ENCODE data around the gene SPO11.
A peak's percentile ranks its signal among the peaks of the same experiment; 100 is the strongest.

The SPO11 gene

DNA sequence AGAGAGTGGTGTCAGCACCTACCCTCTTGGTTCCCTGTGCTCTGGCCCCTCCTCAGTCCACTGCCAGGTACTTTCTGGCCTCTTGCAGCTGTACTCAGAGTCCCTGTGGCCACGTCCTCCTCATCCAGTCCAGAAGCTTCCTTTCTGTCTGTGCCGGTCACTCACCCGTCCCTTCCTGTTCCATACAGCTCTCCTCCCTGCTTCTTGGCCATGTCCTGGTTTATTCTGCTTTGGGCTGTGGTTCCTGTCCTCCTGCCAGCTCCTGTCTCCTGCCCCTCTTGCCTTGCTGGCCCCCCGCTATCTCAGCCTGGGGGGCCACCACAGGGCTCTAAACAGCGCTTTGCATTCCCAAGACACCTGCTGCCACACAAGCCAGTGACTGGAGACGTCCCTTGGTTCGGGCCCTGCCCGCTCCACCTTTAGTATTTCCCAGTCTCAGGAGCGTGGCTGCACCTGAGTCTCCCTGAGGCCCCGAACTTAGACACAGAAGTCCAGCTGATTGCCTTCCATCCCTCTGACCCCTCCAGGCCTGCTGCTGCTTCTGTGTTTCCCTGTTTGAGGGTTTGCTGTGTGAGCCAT is 46.1 kb downstream of the SPO11 start:
- no peak for DNase-seq (ENCODE audit: low read depth in 2 of 2)

DNA sequence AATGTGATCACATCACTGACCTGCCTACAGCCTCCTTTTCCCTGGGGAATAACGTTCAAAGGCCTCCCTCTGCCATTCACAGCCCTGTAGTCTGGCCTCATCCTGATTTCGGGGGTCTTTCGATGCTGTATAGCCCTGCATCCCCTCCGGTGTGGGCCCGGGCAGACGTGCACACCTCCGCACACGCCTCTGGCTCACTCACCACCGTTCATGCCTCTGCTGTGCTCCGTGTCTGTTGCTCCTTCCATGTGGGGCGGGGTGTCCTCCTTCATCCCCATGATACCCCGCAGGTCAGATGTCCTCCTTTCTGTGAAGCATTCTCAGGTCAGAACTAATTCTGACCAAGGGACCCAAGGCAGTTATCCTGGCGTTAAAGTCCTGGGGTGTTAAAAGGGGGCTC is 47.7 kb downstream of the SPO11 start:
- DNase-seq (ENCODE audit: low read depth in 2 of 2), result no peak

DNA sequence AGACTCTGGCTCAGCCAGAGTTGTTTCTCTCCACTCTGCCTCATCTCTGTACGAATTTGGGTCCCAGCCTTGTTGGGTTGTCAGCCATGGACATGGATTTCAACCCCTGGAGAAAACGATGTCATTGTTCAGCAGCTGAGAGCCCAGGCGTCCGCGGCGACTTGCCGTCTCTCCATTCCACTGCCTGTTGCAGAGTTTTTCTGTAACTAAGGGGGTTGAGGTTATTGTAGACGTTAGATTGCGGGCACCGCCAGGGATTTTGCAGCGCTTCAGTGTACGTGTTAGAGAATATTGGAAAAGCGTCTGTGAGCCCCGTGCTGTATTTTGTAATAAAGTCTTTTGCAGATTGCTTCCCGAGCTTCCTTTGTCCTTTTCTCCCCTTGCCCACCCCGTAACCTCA is 48.5 kb downstream of the SPO11 start:
- DNase-seq (ENCODE audit: low read depth in 2 of 2), result no peak

DNA sequence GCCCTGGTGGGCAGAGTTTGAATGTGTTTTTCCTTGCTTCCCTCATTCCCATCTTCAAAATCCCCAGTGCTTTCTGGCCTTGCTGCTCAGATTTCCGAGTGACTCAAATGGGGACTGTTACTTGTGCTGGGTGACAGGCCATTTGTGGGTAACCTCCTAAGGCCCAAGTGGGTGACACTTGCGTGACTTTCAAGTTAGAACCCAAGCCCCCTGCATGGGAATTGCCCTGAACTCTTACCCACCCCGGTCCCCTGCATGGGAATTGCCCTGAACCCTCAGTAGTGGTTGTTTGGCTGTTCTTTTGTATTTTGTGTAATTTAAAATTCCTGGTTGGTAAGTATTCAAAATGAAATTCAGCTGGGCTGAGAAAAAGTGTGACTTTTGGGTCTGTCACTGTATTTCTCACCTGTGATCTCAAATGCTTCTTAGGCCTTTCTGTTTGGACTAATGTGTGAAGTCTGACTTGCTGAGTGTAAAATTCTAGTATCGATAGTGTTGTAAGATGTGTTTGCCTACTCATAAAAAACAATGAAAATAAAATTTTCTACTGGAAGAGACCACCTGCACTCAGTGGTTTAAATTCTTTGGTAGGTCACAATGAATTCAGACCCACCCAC is 49.2 kb downstream of the SPO11 start:
- no peak for DNase-seq (ENCODE audit: low read depth in 2 of 2)

DNA sequence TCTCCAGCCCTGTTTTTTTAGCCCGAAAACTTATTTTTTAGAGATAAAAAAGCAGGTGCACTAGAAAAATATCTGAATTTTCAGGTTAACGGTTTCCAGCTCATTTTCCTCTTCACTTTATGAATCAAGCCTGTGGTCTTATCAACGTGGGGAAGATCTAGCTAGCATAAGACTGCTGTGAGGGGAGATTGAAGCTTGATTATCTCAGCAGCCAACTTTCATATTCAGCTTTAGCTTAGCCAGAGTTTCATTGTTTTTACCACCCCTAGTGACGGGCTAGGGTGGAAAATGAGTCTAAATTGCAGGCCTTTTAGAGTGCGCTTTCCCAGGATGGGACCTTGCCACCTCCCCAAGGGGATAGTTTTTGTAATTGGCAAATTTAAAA is 49.7 kb downstream of the SPO11 start:
- no peak for DNase-seq (ENCODE audit: low read depth in 2 of 2)

DNA sequence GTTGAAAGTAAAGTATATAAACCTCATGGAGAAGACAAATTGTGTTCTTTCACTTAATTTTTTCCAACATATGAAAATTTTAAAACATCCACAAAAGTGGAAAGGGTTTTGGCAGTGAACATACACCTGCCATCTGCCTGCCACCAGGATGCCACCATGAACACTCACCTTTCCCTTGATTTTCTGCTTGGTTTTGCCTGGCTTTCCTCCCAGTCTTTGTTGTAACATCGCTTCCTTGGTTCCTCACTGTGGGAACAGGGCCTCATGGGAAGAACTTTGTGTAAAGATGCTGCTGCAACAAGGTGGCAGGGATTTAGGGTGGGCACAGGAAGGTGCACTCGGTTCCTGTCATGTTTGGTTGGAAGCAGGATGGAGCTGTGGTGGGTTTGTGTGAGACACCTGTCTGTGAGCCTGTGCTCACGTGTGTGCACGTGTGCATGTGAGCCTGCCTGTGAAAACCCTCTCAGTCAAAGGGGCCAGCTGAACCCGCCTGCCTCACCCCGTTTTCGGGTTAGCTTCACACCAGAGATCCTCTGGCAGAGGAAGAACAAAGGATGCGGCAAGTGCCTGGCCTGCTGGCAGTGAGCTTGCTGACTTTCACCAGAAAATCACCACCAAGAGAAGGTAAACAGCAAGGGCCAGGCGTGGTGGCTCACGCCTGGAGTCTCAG is 50.6 kb downstream of the SPO11 start:
- no peak for DNase-seq (ENCODE audit: low read depth in 2 of 2)

DNA sequence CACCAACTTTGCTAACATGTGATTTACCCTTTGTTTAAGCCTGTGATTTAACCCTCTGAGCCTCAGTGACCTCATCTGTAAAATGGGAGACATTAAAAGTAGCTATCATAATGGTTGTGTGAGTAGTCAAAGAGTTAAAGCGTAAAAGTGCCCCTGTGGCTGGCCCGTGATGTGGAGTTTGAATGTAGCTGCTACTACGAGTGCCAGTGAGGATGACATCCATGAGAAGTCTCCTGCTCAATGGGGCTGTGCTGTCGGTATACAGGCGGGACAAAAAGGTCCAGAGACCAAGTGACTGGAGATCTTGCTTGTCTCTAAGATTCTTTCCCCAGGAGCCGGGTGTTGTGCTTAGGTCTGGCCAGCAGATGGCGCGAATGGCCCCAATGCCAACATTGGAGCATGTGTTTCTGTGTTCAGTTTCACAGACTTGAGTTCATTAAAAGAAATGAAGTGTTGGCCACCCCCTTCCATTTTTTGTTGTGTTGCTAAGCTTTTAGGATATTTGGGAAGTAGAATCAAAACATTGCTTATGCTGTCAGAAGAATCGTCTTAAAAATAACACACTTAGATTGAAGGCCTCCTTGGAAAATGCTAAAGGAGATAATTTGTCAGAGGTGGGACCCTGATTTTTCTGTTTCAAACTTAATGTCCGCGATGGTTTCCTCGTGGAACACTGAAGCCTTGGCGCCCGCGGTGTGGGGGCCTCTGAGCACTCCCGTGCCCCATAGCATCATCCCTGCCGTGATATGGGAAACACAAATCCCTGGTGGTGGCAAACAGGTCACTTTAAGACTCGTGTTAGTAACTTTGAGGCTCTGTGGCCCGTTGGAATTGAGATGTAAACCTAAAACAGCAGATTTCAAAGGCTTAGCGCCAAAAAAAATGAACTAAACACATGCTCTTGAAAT is 52.2 kb downstream of the SPO11 start:
- DNase-seq (ENCODE audit: low read depth in 2 of 2), result peak; percentile 61 to 73

DNA sequence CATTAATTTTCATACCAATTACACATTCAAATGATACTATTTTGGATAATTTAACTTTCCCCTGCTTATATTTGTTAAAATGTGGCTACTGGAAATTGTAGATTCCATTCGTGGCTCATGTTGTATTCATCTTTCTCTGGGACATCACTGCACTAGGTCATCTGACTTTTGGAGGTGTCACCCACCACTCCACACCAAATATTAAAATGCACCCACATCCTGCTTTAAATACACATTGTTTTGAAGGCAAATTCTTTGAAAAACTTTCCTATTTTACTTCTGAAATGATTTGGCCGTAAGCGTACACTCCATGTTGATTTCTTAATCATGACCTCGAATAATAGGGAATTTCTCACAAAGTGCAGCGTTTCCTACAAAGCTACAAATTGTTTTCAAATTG is 52.9 kb downstream of the SPO11 start:
- no peak for DNase-seq (ENCODE audit: low read depth in 2 of 2)

DNA sequence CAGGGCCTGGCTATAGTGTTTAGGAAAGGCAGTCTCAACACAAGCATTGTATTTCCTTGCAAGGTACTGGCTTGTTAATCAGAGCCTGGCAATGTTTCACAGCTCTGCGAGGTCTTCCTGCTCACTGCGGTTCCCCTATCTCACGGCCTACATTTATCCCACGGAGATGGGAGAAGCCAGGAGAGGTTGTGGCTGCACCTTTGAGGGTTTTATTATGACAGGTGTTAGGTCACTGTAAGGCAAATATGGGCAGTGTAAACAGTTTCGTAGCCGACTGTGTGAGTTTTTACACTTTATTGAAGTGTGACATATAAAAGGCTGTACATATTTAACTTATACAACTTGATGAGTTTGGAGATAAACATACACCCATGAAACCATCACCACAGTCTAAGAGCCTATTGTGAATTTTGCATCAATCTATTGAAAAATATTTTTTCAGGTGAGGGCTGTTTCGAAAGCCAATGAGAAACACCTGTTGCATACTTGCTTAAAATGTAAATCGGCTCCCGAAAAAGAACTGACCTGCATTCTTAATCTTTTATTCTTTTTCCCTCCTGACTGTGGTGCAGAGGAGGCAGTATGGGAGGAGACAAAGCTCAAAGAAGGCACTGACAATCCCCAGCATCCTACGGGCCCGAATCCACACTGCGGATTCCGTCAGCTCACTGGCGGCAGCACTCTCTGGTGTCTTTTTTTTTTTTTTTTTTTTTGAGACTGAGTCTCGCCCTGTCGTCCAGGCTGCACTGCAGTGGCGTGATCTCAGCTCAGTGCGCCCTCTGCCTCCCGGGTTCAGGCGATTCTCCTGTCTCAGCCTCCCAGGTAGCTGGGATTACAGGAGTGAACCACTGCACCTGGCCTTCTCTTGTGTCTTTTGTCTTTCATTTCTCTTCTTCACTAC is 54.1 kb downstream of the SPO11 start:
- no peak for DNase-seq (ENCODE audit: low read depth in 2 of 2)

DNA sequence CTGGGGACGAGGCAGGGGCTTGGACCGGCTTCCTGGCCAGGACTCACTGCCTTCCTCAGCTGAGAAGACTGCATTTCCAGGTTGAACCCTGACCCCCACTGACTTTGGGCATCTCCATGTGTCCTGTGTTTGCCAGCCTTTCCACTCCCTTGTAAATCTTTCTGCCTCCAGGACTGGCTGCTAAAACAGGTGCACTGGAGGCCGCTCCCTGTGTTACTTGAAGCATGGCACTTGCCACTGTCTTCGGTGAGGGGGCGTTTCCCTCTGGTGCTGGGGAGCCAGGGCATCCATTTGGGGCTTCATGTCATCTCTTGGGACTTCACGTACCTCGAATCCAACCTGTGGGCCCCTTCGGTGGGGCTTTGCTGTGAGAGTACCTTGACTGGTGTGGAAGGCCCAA is 54.9 kb downstream of the SPO11 start:
- no peak for DNase-seq (ENCODE audit: low read depth in 2 of 2)

DNA sequence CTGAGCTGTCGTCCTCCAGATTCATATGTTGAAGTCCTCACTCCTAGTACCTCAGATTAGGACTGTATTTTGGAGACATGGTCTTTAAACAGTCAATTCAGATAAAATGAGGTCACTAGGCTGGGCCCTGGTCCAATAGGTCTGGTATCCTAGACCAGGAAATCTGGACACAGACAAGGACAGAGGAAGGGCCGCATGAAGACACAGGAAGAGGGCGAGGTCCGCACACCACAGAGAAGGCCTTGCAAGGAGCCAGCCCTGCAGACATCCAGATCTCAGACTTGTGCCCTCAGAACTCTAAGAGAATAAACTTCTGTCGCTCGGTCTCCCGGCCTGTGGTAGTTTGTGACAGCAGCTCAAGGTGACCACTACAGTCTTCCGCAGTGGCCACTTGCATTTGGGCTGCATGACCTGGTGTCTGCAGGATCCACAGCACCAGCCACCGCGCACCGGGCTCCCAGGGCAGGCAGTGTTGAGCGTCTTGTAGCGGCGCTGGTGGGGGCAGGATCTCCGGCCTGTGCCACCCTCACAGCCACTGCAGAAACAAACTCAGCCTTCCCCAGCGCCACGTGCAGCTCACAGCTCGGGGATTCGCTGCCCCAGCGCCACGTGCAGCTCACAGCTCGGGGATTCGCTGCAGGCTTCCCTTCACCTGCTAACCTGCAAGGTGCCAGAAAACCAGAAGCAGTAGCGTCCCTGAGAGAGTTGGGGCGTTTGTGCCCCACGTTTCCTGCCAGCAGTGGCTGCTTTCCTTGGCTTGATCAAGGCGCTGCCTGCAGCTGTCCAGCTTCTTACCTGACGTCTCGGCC is 55.6 kb downstream of the SPO11 start:
- no peak for DNase-seq (ENCODE audit: low read depth in 2 of 2)

DNA sequence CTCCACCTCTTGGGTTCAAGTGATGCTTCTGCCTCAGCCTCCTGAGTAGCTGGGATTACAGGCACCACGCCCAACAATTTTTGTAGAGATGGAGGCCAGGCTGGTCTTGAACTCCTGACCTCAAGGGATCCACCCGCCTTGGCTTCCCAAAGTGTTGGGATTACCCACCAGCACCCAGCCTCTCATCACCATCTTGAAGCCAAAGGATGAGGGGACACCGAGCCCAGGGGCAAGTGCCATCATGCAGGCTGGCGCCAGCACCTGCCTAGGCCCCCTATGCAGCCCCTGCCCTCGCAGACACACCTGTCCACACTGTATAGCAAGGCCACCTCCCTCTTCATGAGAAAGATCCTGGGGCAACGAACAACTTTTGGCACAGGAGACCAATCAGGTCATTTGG is 56.3 kb downstream of the SPO11 start:
- DNase-seq (ENCODE audit: low read depth in 2 of 2), result no peak

DNA sequence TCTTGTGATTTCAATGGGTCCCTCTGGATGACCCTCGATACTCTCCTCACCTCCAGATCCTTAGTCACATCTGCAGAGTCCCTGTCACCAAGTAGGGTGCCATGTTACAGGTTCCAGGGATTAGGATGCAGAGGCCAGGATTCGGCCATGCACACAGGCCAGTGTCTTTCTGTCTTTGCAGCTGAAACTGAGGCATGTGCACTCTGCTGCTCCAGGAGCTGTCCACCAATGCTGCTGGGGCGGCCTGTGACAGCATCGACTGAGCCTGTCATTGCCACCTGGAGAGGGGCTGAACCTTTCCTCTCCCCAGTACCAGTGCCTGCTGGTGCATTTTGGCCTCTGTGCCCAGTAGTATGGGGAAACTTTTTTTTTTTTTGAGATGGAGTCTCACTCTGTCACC is 57.2 kb downstream of the SPO11 start:
- no peak for DNase-seq (ENCODE audit: low read depth in 2 of 2)

DNA sequence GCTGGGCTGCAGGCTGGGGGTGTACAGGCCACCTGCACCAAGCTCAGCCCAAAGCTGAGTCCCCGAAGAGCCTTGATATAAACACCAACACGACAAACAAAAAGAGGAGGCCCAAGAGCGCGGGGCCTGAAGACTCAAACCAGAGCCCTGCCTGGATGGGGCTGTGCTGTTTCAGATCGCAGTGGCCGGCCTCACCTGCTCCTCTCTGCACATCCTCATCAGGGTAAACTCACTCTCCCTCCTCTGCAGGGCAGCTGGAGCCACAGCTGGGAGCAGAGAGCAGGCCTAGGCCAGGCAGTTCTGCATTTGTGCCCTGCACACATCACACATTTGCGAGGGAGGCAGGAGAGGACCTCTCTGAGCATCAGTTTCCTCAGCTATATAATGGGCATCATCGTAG is 57.9 kb downstream of the SPO11 start:
- no peak for DNase-seq (ENCODE audit: low read depth in 2 of 2)

DNA sequence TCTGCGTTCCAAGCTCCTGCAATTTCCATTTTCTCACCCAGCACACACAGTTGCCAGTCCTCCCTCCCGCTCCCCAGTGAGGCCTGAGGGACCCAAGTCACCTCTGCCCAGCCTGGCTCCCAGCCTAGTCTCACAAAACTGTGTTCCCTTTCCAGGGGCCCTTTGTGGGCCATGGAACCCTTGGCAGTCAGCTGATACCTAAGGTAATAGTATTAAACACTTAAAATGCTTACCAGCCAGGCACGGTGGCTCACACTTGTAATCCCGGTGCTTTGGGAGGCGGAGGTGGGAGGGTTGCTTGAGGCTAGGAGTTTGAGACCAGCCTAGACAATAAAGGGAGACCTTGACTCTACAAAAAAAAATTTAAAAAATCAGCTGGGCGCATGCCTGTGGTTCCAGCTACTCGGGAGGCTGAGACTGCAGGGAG is 58.4 kb downstream of the SPO11 start:
- DNase-seq (ENCODE audit: low read depth in 2 of 2), result no peak

DNA sequence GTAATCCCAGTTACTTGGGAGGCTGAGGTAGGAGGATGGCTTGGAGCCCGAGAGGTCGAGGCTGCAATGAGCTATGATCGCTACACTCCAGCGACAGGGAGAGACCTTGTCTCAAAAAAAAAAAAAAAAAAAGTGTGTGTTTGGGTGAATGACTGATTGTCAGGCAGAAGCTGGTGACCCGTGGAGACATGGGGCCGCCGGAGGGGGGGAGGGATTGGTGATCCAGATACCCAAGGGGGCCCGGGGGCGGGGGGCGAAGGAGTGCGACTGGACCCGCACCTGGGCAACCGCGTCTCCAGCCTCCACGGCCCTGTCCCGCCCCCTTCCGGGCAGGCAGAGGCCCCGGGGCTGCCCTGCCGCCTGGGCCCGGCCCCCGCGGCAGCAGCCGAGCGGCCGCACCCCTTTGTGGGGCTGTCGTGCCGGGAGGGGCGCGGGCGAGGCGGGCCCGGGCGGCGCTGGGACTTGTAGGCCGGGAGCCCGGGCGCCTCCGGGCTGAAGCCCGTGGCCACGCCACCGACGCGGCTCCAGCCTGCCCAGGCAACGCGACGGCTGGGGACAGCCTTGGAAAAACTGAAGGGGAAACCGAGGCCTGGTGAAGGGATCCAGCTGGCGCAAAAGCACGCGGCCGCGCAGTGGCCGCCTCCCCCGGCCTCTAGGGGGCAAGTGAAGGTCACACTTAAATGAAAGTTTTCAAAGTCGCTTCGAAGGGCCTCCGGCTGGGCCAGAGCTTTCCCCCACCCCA is 59.5 kb downstream of the SPO11 start:
- DNase-seq (ENCODE audit: low read depth in 2 of 2), result peak in 1 of 2 donors; percentile 42

DNA sequence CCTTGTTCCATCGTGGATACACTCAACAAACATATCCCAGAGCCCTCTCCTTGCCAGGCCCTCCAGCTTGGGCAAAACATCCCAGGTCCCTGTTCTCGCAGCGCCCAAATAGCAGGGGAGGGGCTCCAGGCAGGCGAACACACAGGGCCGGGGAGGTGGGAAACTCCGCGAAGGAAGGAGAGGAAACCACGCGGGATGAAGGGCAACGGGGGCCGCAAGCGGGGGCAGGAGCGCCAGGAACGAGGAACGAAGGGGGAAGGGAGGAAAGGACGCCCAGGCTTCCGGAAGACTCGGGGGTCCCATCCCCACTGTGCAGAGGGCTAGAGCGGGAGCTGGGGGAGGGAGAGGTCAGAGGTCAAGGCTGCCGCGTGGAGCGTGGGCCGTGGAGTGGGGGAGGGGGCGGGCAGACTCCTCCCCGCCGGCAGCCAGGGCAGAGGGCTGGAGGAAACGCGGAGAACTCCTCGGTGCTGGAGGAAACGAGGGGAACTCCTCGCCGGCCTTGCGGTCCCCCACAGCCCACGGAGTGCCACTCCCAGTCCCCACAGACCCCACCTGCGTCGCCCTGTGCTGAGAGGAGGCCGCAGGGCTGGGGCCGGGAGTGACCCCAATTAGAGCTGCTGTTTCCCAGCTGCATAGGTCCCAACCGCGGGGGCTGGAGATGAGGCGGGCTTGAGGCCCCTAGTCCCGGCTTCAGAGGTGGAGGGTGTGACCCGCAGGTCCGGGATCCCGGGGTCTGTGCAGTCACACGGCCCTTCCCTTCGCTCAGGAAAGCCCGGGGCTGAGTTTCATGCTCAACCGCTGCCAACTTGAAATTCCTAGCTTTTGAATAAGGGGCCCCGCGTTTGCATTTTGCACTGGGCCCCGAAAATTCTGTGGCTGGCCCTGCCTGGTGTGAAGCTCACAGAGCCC is 60.3 kb downstream of the SPO11 start:
- peak; percentile 42 to 46 for DNase-seq (ENCODE audit: low read depth in 2 of 2)

DNA sequence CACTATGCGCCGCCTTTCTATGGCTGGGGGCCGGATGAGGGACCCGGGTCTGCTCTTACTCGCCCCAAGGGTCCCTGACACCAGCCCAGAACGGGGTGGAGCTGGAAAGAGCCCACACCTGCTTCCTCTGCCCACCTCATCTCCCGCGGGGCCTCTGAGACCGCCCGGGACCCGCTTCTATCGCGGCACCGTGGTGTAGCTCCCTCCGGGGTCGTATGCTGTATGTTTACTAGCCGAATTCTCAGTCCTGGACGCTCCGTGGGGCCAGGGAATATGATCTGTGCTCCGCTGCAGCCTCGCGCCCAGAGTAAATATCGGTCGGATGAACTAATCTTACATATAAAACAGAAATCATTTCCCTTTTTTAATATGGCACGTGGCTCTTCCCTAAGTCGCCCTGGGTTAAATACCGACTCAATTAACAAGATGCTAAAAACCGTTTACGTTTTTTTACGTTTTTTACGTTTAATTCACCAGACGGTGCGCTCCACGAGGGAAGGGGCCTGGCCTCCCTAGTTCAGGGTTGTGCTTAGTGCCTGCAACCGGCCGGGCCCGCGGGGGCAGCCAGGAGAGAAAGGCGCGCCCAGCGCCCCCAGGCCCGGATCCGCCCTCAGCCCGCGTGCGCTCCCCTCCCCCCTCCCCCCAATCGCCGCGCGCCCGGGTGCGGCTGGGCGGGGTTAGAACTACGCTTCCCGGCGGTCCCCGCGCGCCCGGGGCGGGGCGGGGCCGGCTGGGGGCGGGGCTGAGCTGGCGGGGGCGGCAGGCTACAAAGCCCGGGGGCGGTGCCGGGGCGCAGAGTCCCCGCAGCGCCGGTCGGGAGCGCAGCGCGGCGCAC is 61.2 kb downstream of the SPO11 start, which contains the start of gene RBM38:
Gene RBM38 (plus strand): TSS at position 793 of the 835 bp plus-strand sequence. CDS start 186 bp downstream, outside the sequence.
- peak; percentile 50 to 60 for DNase-seq (ENCODE audit: low read depth in 2 of 2)
